ENCODE results near the gene SPDYE16.
"Not testable (repeated sequence)": the region's sequence is repeated elsewhere in the genome, so short reads cannot be mapped to it uniquely, and the experiment has no call there.

- not testable (repeated sequence) for TF ChIP-seq CTCF, POLR2A (IDR thresholded peaks at IDR 0.05)
These were observed 51.0 kb downstream of the SPDYE16 start for GRCh38 chr7:76492139-76492538.
